Trophoblast cell (in vitro differentiated cells and primary cell): Measurements from ENCODE around the gene HOXA4. TPM values are rescaled to one million over a fixed set of nuclear protein-coding genes. Genes with fewer than 3 reads are reported as not detected.

Source experiments
- DNase-seq, 2 donors: peaks; one replicate each; pipeline ENCODE4 v3.0.0-alpha.2; 2016
- H2AFZ ChIP-seq: 2 replicates; pipeline ENCODE4 v1.6.1; 2013; ENCODE audit warnings: low read length, moderate library complexity, mild to moderate bottlenecking; ENCODE audit not compliant: insufficient read depth, poor library complexity
- H2AK5ac ChIP-seq: 2 replicates; pipeline ENCODE4 v1.6.1; 2013; ENCODE audit warnings: mild to moderate bottlenecking, low read length
- H2BK120ac ChIP-seq: 2 replicates; pipeline ENCODE4 v1.6.1; 2013; ENCODE audit warnings: low read length, mild to moderate bottlenecking, moderate library complexity; ENCODE audit not compliant: insufficient read depth, poor library complexity
- H2BK12ac ChIP-seq: 2 replicates; pipeline ENCODE4 v1.6.1; 2013; ENCODE audit warnings: mild to moderate bottlenecking, low read length, moderate library complexity
- H2BK5ac ChIP-seq: 2 replicates; pipeline ENCODE4 v1.6.1; 2013; ENCODE audit warnings: low read length, low read depth, moderate library complexity, mild to moderate bottlenecking; ENCODE audit not compliant: poor library complexity
- H3K14ac ChIP-seq: 2 replicates; pipeline ENCODE4 v1.6.1; 2013; ENCODE audit warnings: mild to moderate bottlenecking, low read length
- H3K18ac ChIP-seq: 2 replicates; pipeline ENCODE4 v1.6.1; 2013; ENCODE audit warnings: mild to moderate bottlenecking, low read length
- H3K23ac ChIP-seq: 2 replicates; pipeline ENCODE4 v1.6.1; 2013; ENCODE audit warnings: low read length
- H3K27ac ChIP-seq: 2 replicates; pipeline ENCODE4 v1.5.1; 2013; ENCODE audit warnings: low read depth, mild to moderate bottlenecking, inconsistent platforms, low read length, moderate library complexity
- H3K27me3 ChIP-seq: 2 replicates; pipeline ENCODE4 v1.6.1; 2013; ENCODE audit warnings: inconsistent platforms, mild to moderate bottlenecking, low read length, moderate library complexity; ENCODE audit not compliant: insufficient read depth
- H3K36me3 ChIP-seq, 2 experiments: 1 replicate in 1 of 2; 2 replicates in 1 of 2; pipeline ENCODE4 v1.6.1; 2013; ENCODE audit warnings: low read length in 2 of 2, mild to moderate bottlenecking in 2 of 2, moderate library complexity in 1 of 2; ENCODE audit not compliant: insufficient read depth in 2 of 2, control insufficient read depth in 1 of 2
- H3K4ac ChIP-seq: 2 replicates; pipeline ENCODE4 v1.6.1; 2013; ENCODE audit warnings: low read depth, mild to moderate bottlenecking, low read length, moderate library complexity
- H3K4me1 ChIP-seq, 2 experiments: 1 replicate in 1 of 2; 2 replicates in 1 of 2; pipeline ENCODE4 v1.6.1; 2013; ENCODE audit warnings: low read length in 2 of 2, mild to moderate bottlenecking in 2 of 2, moderate library complexity in 1 of 2; ENCODE audit not compliant: insufficient read depth in 2 of 2, control insufficient read depth in 1 of 2
- H3K4me2 ChIP-seq: 2 replicates; pipeline ENCODE4 v1.6.1; 2013; ENCODE audit warnings: inconsistent platforms, mild to moderate bottlenecking, low read length, moderate library complexity
- H3K4me3 ChIP-seq: 2 replicates; pipeline ENCODE4 v1.5.1; 2013; ENCODE audit warnings: mild to moderate bottlenecking, low read depth, low read length, inconsistent platforms
- H3K79me1 ChIP-seq: one replicate; pipeline ENCODE4 v1.6.1; 2013; ENCODE audit warnings: low read length
- H3K79me2 ChIP-seq: 2 replicates; pipeline ENCODE4 v1.6.1; 2013; ENCODE audit warnings: low read length, mild to moderate bottlenecking; ENCODE audit not compliant: control insufficient read depth, insufficient read depth, poor library complexity
- H3K9ac ChIP-seq: 2 replicates; pipeline ENCODE4 v1.6.1; 2013; ENCODE audit warnings: mild to moderate bottlenecking, low read length
- H3K9me3 ChIP-seq: 2 replicates; pipeline ENCODE4 v1.6.1; 2013; ENCODE audit warnings: low read depth, mild to moderate bottlenecking, control low read depth, inconsistent platforms, low read length; ENCODE audit not compliant: insufficient read depth
- H4K12ac ChIP-seq: 2 replicates; pipeline ENCODE4 v1.6.1; 2013; ENCODE audit warnings: low read depth, mild to moderate bottlenecking, low read length, moderate library complexity
- H4K8ac ChIP-seq: 2 replicates; pipeline ENCODE4 v1.6.1; 2013; ENCODE audit warnings: low read depth, mild to moderate bottlenecking, low read length, moderate library complexity
- H4K91ac ChIP-seq: one replicate; pipeline ENCODE4 v1.6.1; 2013; ENCODE audit warnings: low read depth, mild to moderate bottlenecking, low read length, moderate library complexity
- WGBS: extraction: QIAGEN DNeasy Blood & Tissue Kit; methylation state at CpG from one replicate; pipeline ENCODE4 v1.1.7; 2013; ENCODE audit warnings: missing lambda C conversion rate; ENCODE audit not compliant: insufficient read length, insufficient coverage; ENCODE audit errors: extremely low coverage; 5-methylcytosine and 5-hydroxymethylcytosine counted together
- polyA plus RNA-seq: library from polyadenylated mRNA; stranded (reverse); fragments of 200-250 nt; gene quantifications from 2 replicates; pipeline ENCODE4 v1.2.3, GENCODE V29; 2013

Gene HOXA4
- polyA plus RNA-seq: 0.03 TPM in 1 of 2 replicates, not detected in the other

DNA sequence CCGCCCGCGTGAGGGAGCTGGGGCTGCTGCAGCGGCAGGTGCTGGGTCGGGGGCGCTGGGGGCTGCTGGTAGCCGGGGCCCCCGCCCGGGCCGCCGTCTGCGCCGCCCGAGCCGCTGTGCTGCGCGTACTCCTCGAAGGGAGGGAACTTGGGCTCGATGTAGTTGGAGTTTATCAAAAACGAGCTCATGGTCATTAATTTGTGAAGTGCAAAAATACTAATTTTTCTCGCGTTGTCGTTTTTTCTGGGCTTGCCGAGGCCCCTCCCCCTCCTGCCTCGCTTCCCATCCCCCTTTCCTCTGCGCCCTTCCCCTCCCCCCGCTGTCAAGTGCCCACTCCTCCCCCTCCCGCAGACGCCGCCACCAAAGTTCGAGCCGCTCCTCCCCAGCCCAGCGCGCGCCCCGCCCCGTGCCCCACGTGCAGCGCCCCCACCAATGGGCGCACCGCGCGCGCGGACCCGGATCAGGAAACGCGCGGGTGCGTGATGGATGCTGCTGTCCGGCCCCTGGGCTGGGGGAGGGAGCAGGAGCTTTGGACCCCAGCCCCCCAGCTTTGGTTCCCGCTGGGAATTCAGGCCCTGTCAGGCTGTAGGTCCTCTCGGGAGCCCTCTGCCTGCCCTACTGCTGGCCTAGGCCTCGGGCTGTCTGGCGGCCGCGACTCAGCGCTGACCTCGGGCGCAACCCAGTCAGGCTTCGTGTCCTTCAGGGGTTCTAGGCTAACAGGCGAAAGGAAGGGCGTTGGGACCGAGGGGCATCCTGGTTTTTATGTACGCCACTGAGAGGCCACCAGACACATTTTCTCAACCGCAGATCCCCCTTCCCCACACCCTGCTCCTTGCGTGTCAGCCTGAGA, at the start of gene HOXA4:
TSS of gene HOXA4 (minus strand) at position 218 of the 850 bp plus-strand sequence. CDS start at position 194, 24 bp downstream.
- Histone ChIP-seq H2AFZ (peak within 1 kb of the TSS; percentile 87), H2BK12ac (no peak within 1 kb of the TSS), H3K4me2 (peak within 1 kb of the TSS; percentile 79), H2BK120ac (no peak within 1 kb of the TSS), H3K79me2 (no peaks in the 10 kb centered on the region), H2BK5ac (no peak within 1 kb of the TSS), H3K23ac (no peak within 1 kb of the TSS), H4K12ac (no peak within 1 kb of the TSS), H3K18ac (no peak within 1 kb of the TSS), H3K36me3 (no peaks in the 10 kb centered on the region), H3K27me3 (peaks cover 69% of the 10 kb centered on the region), H4K91ac (no peak within 1 kb of the TSS), H3K4ac (no peak within 1 kb of the TSS), H4K8ac (peak within 1 kb of the TSS; percentile 59), H3K9ac (no peak within 1 kb of the TSS), H3K9me3 (peaks cover 14% of the 10 kb centered on the region), H3K14ac (no peak within 1 kb of the TSS), H3K27ac (no peak within 1 kb of the TSS), H3K4me1 (peaks cover 8 to 10% of the 10 kb centered on the region in 2 experiments), H3K79me1 (no peaks in the 10 kb centered on the region), H2AK5ac (no peak within 1 kb of the TSS), H3K4me3 (peak within 1 kb of the TSS; percentile 56)
- DNase-seq: peak; percentile 69 to 80
- no CpG with 5 or more reads among the region's 67 CpGs for WGBS

- Histone ChIP-seq H3K4me2 (peak overlapping the region; percentile 20), H2AFZ (no peak overlapping the region), H2BK12ac (no peak overlapping the region), H3K9me3 (peaks cover 27% of the 10 kb centered on the region), H2AK5ac (no peak overlapping the region), H3K27ac (no peak overlapping the region), H3K4ac (no peak overlapping the region), H3K23ac (no peak overlapping the region), H3K18ac (no peak overlapping the region), H2BK5ac (no peak overlapping the region), H3K27me3 (peaks cover 87% of the 10 kb centered on the region), H3K79me1 (no peaks in the 10 kb centered on the region), H3K9ac (no peak overlapping the region), H2BK120ac (no peak overlapping the region), H4K8ac (no peak overlapping the region), H4K91ac (no peak overlapping the region), H3K79me2 (no peaks in the 10 kb centered on the region), H4K12ac (no peak overlapping the region), H3K4me3 (no peak overlapping the region), H3K14ac (no peak overlapping the region), H3K36me3 (no peaks in the 10 kb centered on the region), H3K4me1 (peaks cover 12 to 14% of the 10 kb centered on the region in 2 experiments)
- no CpG with 5 or more reads among the region's 56 CpGs for WGBS
- DNase-seq: peak in 1 of 2 donors; percentile 55
These were observed 49.2 kb upstream of the HOXA4 start for GRCh38 chr7:27179503-27180430.

GRCh38 chr7:27179030-27179429, 48.5 kb upstream of the HOXA4 start:
- Histone ChIP-seq H3K4ac (no peak overlapping the region), H2BK120ac (no peak overlapping the region), H2AFZ (no peak overlapping the region), H3K9me3 (peaks cover 30% of the 10 kb centered on the region), H2BK12ac (no peak overlapping the region), H2BK5ac (no peak overlapping the region), H3K9ac (no peak overlapping the region), H3K79me2 (no peaks in the 10 kb centered on the region), H4K12ac (no peak overlapping the region), H3K27me3 (peaks cover 87% of the 10 kb centered on the region), H3K4me2 (no peak overlapping the region), H3K23ac (no peak overlapping the region), H2AK5ac (no peak overlapping the region), H3K4me3 (no peak overlapping the region), H3K36me3 (no peaks in the 10 kb centered on the region), H4K91ac (no peak overlapping the region), H3K4me1 (peaks cover 9 to 12% of the 10 kb centered on the region in 2 experiments), H3K79me1 (no peaks in the 10 kb centered on the region), H3K27ac (no peak overlapping the region), H4K8ac (no peak overlapping the region), H3K14ac (no peak overlapping the region), H3K18ac (no peak overlapping the region)
- WGBS: no CpG with 5 or more reads among the region's 14 CpGs
- no peak for DNase-seq

GRCh38 chr7:27178366-27178765, 47.8 kb upstream of the HOXA4 start:
- Histone ChIP-seq H2AK5ac (no peak overlapping the region), H2BK5ac (no peak overlapping the region)
- no CpG with 5 or more reads among the region's 6 CpGs for WGBS

More at GRCh38 chr7:27178366-27178765, 47.8 kb upstream of the HOXA4 start:
- Histone ChIP-seq H3K4me2 (no peak overlapping the region), H4K8ac (no peak overlapping the region), H3K9ac (no peak overlapping the region), H3K14ac (no peak overlapping the region), H3K27me3 (peaks cover 88% of the 10 kb centered on the region), H3K4me1 (peaks cover 11 to 16% of the 10 kb centered on the region in 2 experiments), H4K91ac (no peak overlapping the region), H4K12ac (no peak overlapping the region), H2BK120ac (no peak overlapping the region), H2BK12ac (no peak overlapping the region), H3K36me3 (no peaks in the 10 kb centered on the region), H3K27ac (no peak overlapping the region), H3K23ac (no peak overlapping the region), H2AFZ (no peak overlapping the region), H3K9me3 (peaks cover 36% of the 10 kb centered on the region), H3K4ac (no peak overlapping the region), H3K4me3 (no peak overlapping the region), H3K18ac (no peak overlapping the region), H3K79me1 (no peaks in the 10 kb centered on the region), H3K79me2 (no peaks in the 10 kb centered on the region)
- no peak for DNase-seq
